Calu3 (cell line): ENCODE results near the gene SLC16A3. TPM values are rescaled to one million over a fixed set of nuclear protein-coding genes. Genes with fewer than 3 reads are reported as not detected.
A peak's percentile ranks its signal among the peaks of the same experiment; 100 is the strongest.

Source experiments
- BruUV-seq: library from RNA; stranded (reverse); fragments of 400-500 nt; replicated peaks from 2 replicates; lab custom pipeline; 2021; lab: Mats Ljungman, UMichigan
- CTCF ChIA-PET: fragments of 300-600 bp; sonication (Branson Sonifier 250); formaldehyde crosslinking; loops from one replicate; lab custom pipeline; 2022; ENCODE audit warnings: antibody characterized with exemption; lab: Charles Lee
- DNase-seq: peaks from one replicate; pipeline ENCODE4 v3.0.0; 2022
- H3K27ac Mint-ChIP-seq: one replicate; pipeline ENCODE4 v1.8.0; 2022; ENCODE audit warnings: mixed read lengths; ENCODE audit not compliant: unreplicated experiment
- H3K27me3 Mint-ChIP-seq: one replicate; pipeline ENCODE4 v1.8.0; 2022; ENCODE audit warnings: mixed read lengths; ENCODE audit not compliant: unreplicated experiment
- H3K36me3 Mint-ChIP-seq: one replicate; pipeline ENCODE4 v1.8.0; 2022; ENCODE audit warnings: mild to moderate bottlenecking, moderate library complexity, mixed read lengths; ENCODE audit not compliant: insufficient read depth, unreplicated experiment
- H3K4me1 Mint-ChIP-seq: one replicate; pipeline ENCODE4 v1.8.0; 2022; ENCODE audit warnings: mild to moderate bottlenecking, low read depth, mixed read lengths; ENCODE audit not compliant: unreplicated experiment
- H3K4me3 Mint-ChIP-seq: one replicate; pipeline ENCODE4 v1.8.0; 2022; ENCODE audit warnings: mild to moderate bottlenecking, low read depth, moderate library complexity, mixed read lengths; ENCODE audit not compliant: unreplicated experiment
- H3K9me3 Mint-ChIP-seq: one replicate; pipeline ENCODE4 v1.8.0; 2022; ENCODE audit warnings: low read depth, mixed read lengths; ENCODE audit not compliant: unreplicated experiment
- CTCF ChIP-seq: fragments of 200-600 bp; IDR thresholded peaks from one replicate; pipeline ENCODE4 v1.8.0; 2022; ENCODE audit warnings: antibody characterized with exemption; ENCODE audit not compliant: unreplicated experiment
- intact Hi-C: fragments of 100-400 bp; cut with micrococcal nuclease; formaldehyde crosslinking; loops from one replicate; pipeline ENCODE4 v1.10.0; 2022; ENCODE audit not compliant: unreplicated experiment
- total RNA-seq: library from RNA; stranded (reverse); gene quantifications from 2 replicates; pipeline ENCODE4 v1.2.3, GENCODE V29; 2022

Gene SLC16A3
- total RNA-seq, 1 experiment from 2014 or later, result 47.2 TPM

- intact Hi-C loops, result no loop called here
- no peaks in the 10 kb centered on the region for H3K9me3 Mint-ChIP-seq
- H3K4me3 Mint-ChIP-seq, result no peak overlapping the region
- CTCF ChIA-PET, result no interaction called here
- H3K4me1 Mint-ChIP-seq, result peaks cover 20% of the 10 kb centered on the region
- peaks cover 72% of the 10 kb centered on the region for H3K36me3 Mint-ChIP-seq
- no peak for DNase-seq
- BruUV-seq, result no TSS peak
- H3K27me3 Mint-ChIP-seq, result no peaks in the 10 kb centered on the region
- TF ChIP-seq CTCF, result no peak
- H3K27ac Mint-ChIP-seq, result no peak overlapping the region
These were observed 10.6 kb downstream of the SLC16A3 start for GRCh38 chr17:82239401-82239925.

GRCh38 chr17:82239926-82240505, 11.2 kb downstream of the SLC16A3 start:
- peaks cover 78% of the 10 kb centered on the region for H3K36me3 Mint-ChIP-seq
- peak overlapping the region; percentile 17 for H3K27ac Mint-ChIP-seq
- no peak for DNase-seq
- H3K9me3 Mint-ChIP-seq, result no peaks in the 10 kb centered on the region
- BruUV-seq, result no TSS peak
- H3K4me3 Mint-ChIP-seq, result no peak overlapping the region
- TF ChIP-seq CTCF, result no peak
- CTCF ChIA-PET, result no interaction called here
- no peaks in the 10 kb centered on the region for H3K27me3 Mint-ChIP-seq
- H3K4me1 Mint-ChIP-seq, result peaks cover 20% of the 10 kb centered on the region
- intact Hi-C loops, result loop anchor here (10.0 kb wide), 2 partner anchors 55 to 85 kb away; no protein-coding TSS in a partner anchor

- H3K4me3 Mint-ChIP-seq, result no peak overlapping the region
- DNase-seq, result no peak
- no peaks in the 10 kb centered on the region for H3K9me3 Mint-ChIP-seq
- no peaks in the 10 kb centered on the region for H3K27me3 Mint-ChIP-seq
- peaks cover 23% of the 10 kb centered on the region for H3K4me1 Mint-ChIP-seq
- intact Hi-C loops, result loop anchor here (10.0 kb wide), 2 partner anchors 54 to 84 kb away; no protein-coding TSS in a partner anchor
- BruUV-seq, result no TSS peak
- CTCF ChIA-PET, result interaction anchor here (0.7 kb wide), 1 partner anchor 10 kb away, joined by 7 read pairs; no protein-coding TSS in a partner anchor
- TF ChIP-seq CTCF, result no peak
- peaks cover 84% of the 10 kb centered on the region for H3K36me3 Mint-ChIP-seq
- H3K27ac Mint-ChIP-seq, result peak overlapping the region; percentile 17
These were observed 11.8 kb downstream of the SLC16A3 start for GRCh38 chr17:82240506-82241182.

- intact Hi-C loops, result loop anchor here (10.0 kb wide), 2 partner anchors 53 to 83 kb away; no protein-coding TSS in a partner anchor
- BruUV-seq, result no TSS peak
- DNase-seq, result peak; percentile 48
- peaks cover 86% of the 10 kb centered on the region for H3K36me3 Mint-ChIP-seq
- H3K9me3 Mint-ChIP-seq, result no peaks in the 10 kb centered on the region
- H3K4me3 Mint-ChIP-seq, result no peak overlapping the region
- CTCF ChIA-PET, result interaction anchor here (0.7 to 1.0 kb wide), 3 partner anchors 9 to 98 kb away, joined by 3 to 7 read pairs (median 7); no protein-coding TSS in a partner anchor
- peak overlapping the region; percentile 58 for H3K27ac Mint-ChIP-seq
- TF ChIP-seq CTCF, result no peak
- H3K4me1 Mint-ChIP-seq, result peaks cover 25% of the 10 kb centered on the region
- no peaks in the 10 kb centered on the region for H3K27me3 Mint-ChIP-seq
These were observed 12.5 kb downstream of the SLC16A3 start for GRCh38 chr17:82241183-82241925.
